AG04449 (cell line): ENCODE data around the gene C1orf53.

ENCODE experiments used
- CTCF ChIA-PET: fragments of 350-600 bp; formaldehyde crosslinking; extraction: SDS; loops from one replicate; lab custom pipeline; 2021; ENCODE audit warnings: antibody characterized with exemption; lab: Yijun Ruan, JAX
- POLR2A ChIA-PET: fragments of 400-600, 350-600 bp; formaldehyde crosslinking; extraction: SDS; loops from one replicate; lab custom pipeline; 2020; ENCODE audit warnings: antibody characterized with exemption, inconsistent platforms; lab: Yijun Ruan, JAX
- DNase-seq: peaks from one replicate; pipeline ENCODE4 v3.0.0-alpha.2; 2010; ENCODE audit warnings: low read depth, low spot score
- H3K4me3 ChIP-seq: 2 replicates; pipeline ENCODE4 v1.5.1; 2011; ENCODE audit warnings: low read depth, mild to moderate bottlenecking, control low read depth, low read length
- CTCF ChIP-seq: IDR thresholded peaks from one replicate; pipeline ENCODE4 v1.5.1; 2011; ENCODE audit warnings: mild to moderate bottlenecking, moderate library complexity, low read length, control low read depth, inconsistent platforms; ENCODE audit not compliant: insufficient read depth; ENCODE audit errors: missing control alignments

The C1orf53 gene

GRCh38 chr1:197913495-197914276 lies 11.3 kb downstream of the C1orf53 start:
- POLR2A ChIA-PET, result no interaction called here
- DNase-seq, result no peak
- CTCF ChIA-PET, result interaction anchor here (0.9 to 7.7 kb wide), 9 partner anchors 9 to 553 kb away, joined by 3 to 147 read pairs (median 14); partner anchors contain the start of gene C1orf53
- peak overlapping the region; percentile 39 for H3K4me3 ChIP-seq
- no peak for TF ChIP-seq CTCF

- POLR2A ChIA-PET, result no interaction called here
- DNase-seq, result no peak
Measured at GRCh38 chr1:197914510-197914909, 12.1 kb downstream of the C1orf53 start.

GRCh38 chr1:197915260-197915861 lies 12.9 kb downstream of the C1orf53 start:
- CTCF ChIA-PET, result interaction anchor here (0.7 to 7.7 kb wide), 15 partner anchors 11 to 767 kb away, joined by 3 to 147 read pairs (median 10); partner anchors contain the start of gene C1orf53
- H3K4me3 ChIP-seq, result peak overlapping the region; percentile 80
- DNase-seq, result no peak
- POLR2A ChIA-PET, result interaction anchor here (1.0 kb wide), 1 partner anchor 12 kb away, joined by 7 read pairs; the partner anchor contains the start of gene C1orf53
- no peak for TF ChIP-seq CTCF

More at GRCh38 chr1:197914510-197914909, 12.1 kb downstream of the C1orf53 start:
- no peak overlapping the region for H3K4me3 ChIP-seq
- no peak for TF ChIP-seq CTCF
- CTCF ChIA-PET, result interaction anchor here (1.0 to 7.7 kb wide), 10 partner anchors 10 to 395 kb away, joined by 3 to 147 read pairs (median 16); partner anchors contain the start of gene C1orf53

GRCh38 chr1:197915862-197916499 lies 13.6 kb downstream of the C1orf53 start:
- POLR2A ChIA-PET, result interaction anchor here (1.0 to 1.1 kb wide), 2 partner anchors 13 to 202 kb away, joined by 4 to 7 read pairs; partner anchors contain the start of gene C1orf53

GRCh38 chr1:197916500-197916983 lies 14.1 kb downstream of the C1orf53 start:
- CTCF ChIA-PET, result interaction anchor here (0.7 to 7.7 kb wide), 20 partner anchors 8 to 769 kb away, joined by 3 to 147 read pairs (median 5); partner anchors contain the start of gene C1orf53
- no peak for TF ChIP-seq CTCF
- peak overlapping the region; percentile 80 for H3K4me3 ChIP-seq
- POLR2A ChIA-PET, result interaction anchor here (0.6 to 2.2 kb wide), 10 partner anchors 9 to 766 kb away, joined by 3 to 11 read pairs (median 4); partner anchors contain the start of genes C1orf53 and NEK7
- DNase-seq, result no peak

More at GRCh38 chr1:197915862-197916499, 13.6 kb downstream of the C1orf53 start:
- DNase-seq, result no peak
- CTCF ChIA-PET, result interaction anchor here (0.8 to 7.7 kb wide), 21 partner anchors 10 to 770 kb away, joined by 3 to 147 read pairs (median 5); partner anchors contain the start of gene C1orf53
- TF ChIP-seq CTCF, result peak; percentile 89
- H3K4me3 ChIP-seq, result peak overlapping the region; percentile 80
